CD4-positive, CD25-positive, alpha-beta regulatory T cell (primary cell): ENCODE measurements around the gene RPL27. TPM values are rescaled to one million over a fixed set of nuclear protein-coding genes. Genes with fewer than 3 reads are reported as not detected.

ENCODE experiments used
- ATAC-seq, 2 donors: fragments of 150-1000 bp; cut with Tn5 transposase; one replicate each; pipeline ENCODE4 v1.10.0; 2021; ENCODE audit warnings: low read depth in 2 of 2, moderate number of reproducible peaks in 2 of 2, moderate library complexity in 1 of 2
- DNase-seq, 3 donors: peaks; one replicate each; pipeline versions ENCODE4 v3.0.0 to v3.0.0-alpha.2; 2012 to 2022; ENCODE audit warnings: mixed read lengths in 1 of 3
- H3K27ac ChIP-seq: one replicate; pipeline ENCODE4 v1.7.0; 2013; ENCODE audit warnings: mild to moderate bottlenecking, low read length; ENCODE audit not compliant: insufficient read depth, poor library complexity, severe bottlenecking
- H3K27me3 ChIP-seq: one replicate; pipeline ENCODE4 v1.7.0; 2013; ENCODE audit warnings: low read length; ENCODE audit not compliant: control insufficient read depth, insufficient read depth
- H3K36me3 ChIP-seq: one replicate; pipeline ENCODE4 v1.7.0; 2013; ENCODE audit warnings: mild to moderate bottlenecking, low read length, moderate library complexity; ENCODE audit not compliant: control insufficient read depth, insufficient read depth
- H3K4me1 ChIP-seq: 2 replicates; pipeline ENCODE4 v1.7.0; 2013; ENCODE audit warnings: mild to moderate bottlenecking, low read length; ENCODE audit not compliant: insufficient read depth, control insufficient read depth, poor library complexity, severe bottlenecking
- H3K4me3 ChIP-seq: one replicate; pipeline ENCODE4 v1.7.0; 2013; ENCODE audit warnings: low read depth, mild to moderate bottlenecking, low read length, moderate library complexity
- H3K9me3 ChIP-seq, 2 experiments: 1 replicate in 1 of 2; 2 replicates in 1 of 2; pipeline ENCODE4 v1.7.0; 2013; ENCODE audit warnings: low read length in 2 of 2, mild to moderate bottlenecking in 1 of 2, moderate library complexity in 1 of 2; ENCODE audit not compliant: control insufficient read depth in 2 of 2
- H3K27ac Mint-ChIP-seq, 3 donors: one replicate each; pipeline ENCODE4 v1.8.0; 2020 to 2022; ENCODE audit warnings: mild to moderate bottlenecking in 3 of 3, mixed read lengths in 3 of 3, moderate library complexity in 2 of 3
- H3K27me3 Mint-ChIP-seq: one replicate; pipeline ENCODE4 v1.8.0; 2022; ENCODE audit warnings: mild to moderate bottlenecking, mixed read lengths
- H3K36me3 Mint-ChIP-seq: one replicate; pipeline ENCODE4 v1.8.0; 2020; ENCODE audit warnings: mixed read lengths
- H3K4me1 Mint-ChIP-seq, 4 donors: one replicate each; pipeline ENCODE4 v1.8.0; 2020 to 2022; ENCODE audit warnings: mixed read lengths in 4 of 4, mild to moderate bottlenecking in 1 of 4
- H3K4me3 Mint-ChIP-seq, 4 donors: one replicate each; pipeline ENCODE4 v1.8.0; 2020 to 2022; ENCODE audit warnings: mild to moderate bottlenecking in 4 of 4, mixed read lengths in 4 of 4, moderate library complexity in 3 of 4
- H3K9me3 Mint-ChIP-seq, 7 donors: one replicate each; pipeline ENCODE4 v1.8.0; 2020 to 2022; ENCODE audit warnings: mixed read lengths in 7 of 7, mild to moderate bottlenecking in 3 of 7, moderate library complexity in 2 of 7
- polyA plus RNA-seq, 4 donors: library from polyadenylated mRNA; unstranded; fragments of 300-500 nt; fragmentation: Illumina TruSeq; gene quantifications; one replicate each; pipeline ENCODE4 v1.2.3, GENCODE V29; 2021
- total RNA-seq: library from RNA; stranded (reverse); gene quantifications from one replicate; pipeline ENCODE4 v1.2.3, GENCODE V29; 2022

RPL27 gene
- total RNA-seq (881 TPM), polyA plus RNA-seq (1,000 to 10,000 TPM; 1,558 to 2,241 (median 2,024) TPM)

DNA sequence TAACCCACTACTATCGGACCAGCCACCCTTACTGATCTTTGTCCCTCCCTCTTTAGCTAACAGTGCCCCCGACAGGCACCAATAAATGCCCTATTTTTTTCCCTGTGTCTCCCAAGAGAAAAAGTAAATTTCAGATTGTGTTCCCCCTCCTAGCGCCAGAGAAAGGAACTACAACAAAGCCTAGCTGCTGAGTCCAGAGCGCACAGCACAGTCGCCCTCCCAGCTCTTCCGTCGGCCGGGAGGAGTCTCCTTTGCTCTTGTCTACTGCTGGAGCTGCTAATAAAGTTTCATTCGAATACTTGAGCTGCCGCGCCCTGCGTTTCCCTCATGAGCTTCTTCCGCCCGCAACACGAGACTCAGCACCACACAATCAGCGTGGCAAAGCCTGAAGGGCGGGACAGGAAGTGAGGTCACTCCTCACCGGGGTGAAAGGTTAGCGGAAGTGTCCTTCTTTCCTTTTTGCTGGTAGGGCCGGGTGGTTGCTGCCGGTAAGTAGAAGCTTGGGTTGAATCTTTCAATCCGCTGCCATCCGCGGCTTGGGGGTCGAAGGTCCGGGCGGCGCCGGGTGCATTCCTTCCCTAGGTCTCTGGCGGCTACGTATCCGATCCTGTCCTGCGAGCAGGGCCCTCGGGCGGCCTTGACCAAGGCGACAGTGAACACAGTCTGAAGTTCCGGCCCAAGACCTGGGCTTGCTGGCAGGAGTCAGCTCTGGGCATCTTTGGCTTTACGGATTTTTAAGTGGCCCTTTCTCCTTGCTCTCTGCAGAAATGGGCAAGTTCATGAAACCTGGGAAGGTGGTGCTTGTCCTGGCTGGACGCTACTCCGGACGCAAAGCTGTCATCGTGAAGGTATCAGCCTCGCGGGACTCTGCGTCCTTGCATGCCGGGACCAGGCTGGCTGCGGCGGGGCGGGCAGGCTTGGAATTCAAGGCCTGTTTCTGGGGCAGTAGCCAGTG lies at the start of gene RPL27:
RPL27 (plus strand) TSS at position 436 of the 955 bp plus-strand sequence; CDS start at position 768, 332 bp downstream.
- Histone ChIP-seq H3K36me3 (peaks cover 29% of the 10 kb centered on the region), H3K27me3 (no peaks in the 10 kb centered on the region), H3K27ac (peak within 1 kb of the TSS; percentile 96), H3K4me3 (peak within 1 kb of the TSS; percentile 92), H3K9me3 (no peaks in the 10 kb centered on the region), H3K4me1 (peaks cover 20% of the 10 kb centered on the region)
- ATAC-seq (peak; percentile 94 to 98), DNase-seq (peak; percentile 96 to 100 (median 99))
- Mint-ChIP-seq H3K27me3 (peaks cover 9% of the 10 kb centered on the region), H3K36me3 (peaks cover 23% of the 10 kb centered on the region), H3K4me1 (peaks cover 5 to 38% (median 25%) of the 10 kb centered on the region in 4 donors), H3K4me3 (peak within 1 kb of the TSS; percentile 85 to 98 (median 95)), H3K27ac (peak within 1 kb of the TSS; percentile 96 to 99 (median 99)), H3K9me3 (no peaks in the 10 kb centered on the region)

DNA sequence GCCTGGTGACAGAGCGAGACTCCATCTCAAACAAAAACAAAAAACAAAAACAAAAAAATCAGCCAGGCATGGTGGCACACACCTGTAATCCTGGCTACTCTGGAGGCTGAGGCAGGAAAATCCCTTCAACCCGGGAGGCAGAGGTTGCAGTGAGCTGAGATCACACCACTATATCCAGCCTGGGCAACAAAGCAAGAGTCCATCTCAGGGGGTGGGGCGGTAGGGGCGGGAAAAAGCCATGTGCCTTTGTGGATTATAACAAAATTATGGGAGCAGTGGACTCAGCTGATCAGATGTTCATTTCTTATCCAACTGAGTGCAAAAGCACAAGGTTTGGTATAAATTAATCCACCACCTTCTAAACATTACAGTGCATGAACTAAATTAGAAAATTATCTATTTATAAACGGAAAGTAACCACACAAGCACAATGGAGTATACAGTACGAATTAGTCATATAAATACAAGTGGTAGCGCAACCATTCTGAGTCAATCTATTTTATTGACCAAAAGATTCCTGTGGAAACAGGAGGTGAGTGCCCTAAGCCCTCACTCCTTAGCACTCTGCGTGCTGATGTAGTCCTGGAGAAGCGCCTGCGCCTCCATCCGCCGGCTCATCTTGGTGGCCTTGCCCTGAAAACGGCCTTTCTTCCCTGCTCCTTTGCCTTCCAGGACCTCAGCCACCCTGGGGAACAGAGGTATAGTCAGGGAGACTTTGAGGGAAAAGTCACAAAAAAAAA lies 48.0 kb upstream of the RPL27 start:
- Histone ChIP-seq H3K4me3 (no peak overlapping the region), H3K4me1 (no peaks in the 10 kb centered on the region), H3K36me3 (peaks cover 45% of the 10 kb centered on the region), H3K27ac (no peak overlapping the region), H3K9me3 (no peaks in the 10 kb centered on the region), H3K27me3 (no peaks in the 10 kb centered on the region)
- Mint-ChIP-seq H3K4me1 (peaks cover 0 to 7% (median 2%) of the 10 kb centered on the region in 4 donors), H3K27me3 (no peaks in the 10 kb centered on the region), H3K9me3 (no peaks in the 10 kb centered on the region), H3K4me3 (no peak overlapping the region), H3K27ac (peak overlapping the region in 1 of 3 donors; percentile 76), H3K36me3 (peaks cover 47% of the 10 kb centered on the region)
- DNase-seq (no peak), ATAC-seq (no peak)

DNA sequence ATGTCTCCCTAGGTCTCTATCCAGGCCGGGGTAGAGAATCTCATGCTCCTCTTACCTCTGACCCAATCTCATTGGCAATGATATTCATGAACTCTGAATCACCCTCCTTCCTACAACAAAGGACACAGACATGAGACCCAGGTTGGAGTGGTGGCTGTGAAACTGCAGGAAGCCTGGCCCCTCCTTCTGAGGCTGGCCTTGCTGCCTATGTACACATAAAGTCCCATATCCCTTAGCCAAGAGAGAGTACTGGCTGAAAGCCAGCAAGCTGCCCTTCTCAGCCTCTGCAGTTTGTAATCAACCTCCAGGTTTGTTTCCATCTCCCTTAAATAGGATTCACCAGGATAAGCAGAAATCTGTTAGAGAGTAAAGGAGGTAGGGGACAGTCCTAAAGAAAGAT lies 44.5 kb upstream of the RPL27 start:
- no peaks in the 10 kb centered on the region for H3K4me1 ChIP-seq
- Mint-ChIP-seq H3K9me3 (no peaks in the 10 kb centered on the region), H3K27me3 (no peaks in the 10 kb centered on the region), H3K36me3 (peaks cover 57% of the 10 kb centered on the region), H3K27ac (peak overlapping the region in 1 of 3 donors; percentile 20), H3K4me1 (peaks cover 0 to 7% (median 1%) of the 10 kb centered on the region in 4 donors), H3K4me3 (no peak overlapping the region)
- no peaks in the 10 kb centered on the region for H3K9me3 ChIP-seq
- no peak overlapping the region for H3K4me3 ChIP-seq
- no peaks in the 10 kb centered on the region for H3K27me3 ChIP-seq
- H3K36me3 ChIP-seq = peaks cover 68% of the 10 kb centered on the region
- H3K27ac ChIP-seq = no peak overlapping the region
- ATAC-seq = no peak
- DNase-seq = no peak

DNA sequence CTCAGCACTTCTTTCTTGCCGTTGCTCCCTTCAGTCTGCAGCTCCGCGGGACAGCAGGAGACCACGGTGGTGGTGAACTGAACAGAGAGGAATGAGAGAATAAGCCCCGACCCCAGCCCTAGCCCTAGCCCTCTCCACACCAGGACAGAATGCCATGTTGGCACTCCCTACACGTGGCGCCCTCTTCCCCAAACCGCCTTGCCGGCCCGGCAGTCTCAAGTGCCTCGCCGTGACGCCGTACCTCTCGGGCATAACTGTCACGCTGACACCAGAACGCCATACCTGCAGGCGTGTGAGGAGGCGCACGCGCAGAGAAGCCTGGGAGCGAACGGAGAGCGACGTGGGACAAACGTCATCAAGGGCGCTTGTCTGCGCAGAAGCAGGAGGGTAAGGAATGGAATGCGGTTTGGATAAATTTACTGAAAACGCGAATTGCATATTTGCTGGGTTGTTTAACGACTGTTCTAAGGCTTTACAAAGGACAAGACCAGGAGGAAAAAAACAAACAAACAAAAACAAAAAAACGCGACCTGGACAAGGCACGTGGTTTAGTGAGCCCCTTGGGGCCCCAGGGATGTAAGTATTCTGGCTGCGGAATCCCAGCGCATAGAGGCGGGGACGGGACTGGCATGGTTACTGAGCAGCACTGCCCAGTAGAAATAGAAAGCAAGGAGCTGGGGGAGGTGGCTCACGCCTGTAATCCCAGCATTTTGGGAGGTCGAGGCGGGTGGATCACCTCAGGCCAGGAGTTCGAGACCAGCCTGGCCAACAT lies 33.9 kb upstream of the RPL27 start, which contains the start of gene AARSD1:
AARSD1 (minus strand) TSS at position 294 of the 772 bp plus-strand sequence; CDS start at position 280, 14 bp downstream.
- Mint-ChIP-seq H3K4me3 (peak within 1 kb of the TSS; percentile 91 to 99 (median 94)), H3K27ac (peak within 1 kb of the TSS; percentile 95 to 99 (median 96)), H3K9me3 (no peaks in the 10 kb centered on the region), H3K36me3 (peaks cover 18% of the 10 kb centered on the region), H3K4me1 (peaks cover 5 to 28% (median 17%) of the 10 kb centered on the region in 4 donors), H3K27me3 (peaks cover 6% of the 10 kb centered on the region)
- DNase-seq = peak; percentile 85 to 94 (median 90)
- Histone ChIP-seq H3K27me3 (no peaks in the 10 kb centered on the region), H3K36me3 (peaks cover 23% of the 10 kb centered on the region), H3K9me3 (no peaks in the 10 kb centered on the region), H3K4me1 (peaks cover 15% of the 10 kb centered on the region), H3K27ac (peak within 1 kb of the TSS; percentile 79), H3K4me3 (peak within 1 kb of the TSS; percentile 93)
- peak; percentile 96 to 98 for ATAC-seq

DNA sequence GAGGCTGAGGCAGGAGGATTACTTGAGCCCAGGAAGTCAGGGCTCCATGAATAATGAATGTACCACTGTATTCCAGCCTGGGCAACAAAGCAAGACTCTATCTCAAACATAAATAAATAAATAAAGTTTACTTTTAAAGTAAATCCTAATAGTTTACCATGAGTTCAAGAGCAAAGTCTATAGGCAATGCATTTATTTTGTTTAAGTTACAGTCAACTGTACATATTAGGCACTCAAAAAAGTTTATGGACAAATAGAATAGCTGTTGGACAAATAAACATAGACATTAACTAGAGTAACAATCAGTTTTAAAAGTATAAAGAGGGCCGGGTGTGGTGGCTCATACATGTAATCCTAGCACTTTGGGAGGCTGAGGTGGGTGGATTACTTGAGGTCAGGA lies 30.3 kb upstream of the RPL27 start:
- H3K27ac Mint-ChIP-seq = no peak overlapping the region
- peak overlapping the region in 1 of 4 donors; percentile 38 for H3K4me3 Mint-ChIP-seq
- H3K4me1 Mint-ChIP-seq = peaks cover 5 to 23% (median 14%) of the 10 kb centered on the region in 4 donors
- peaks cover 6% of the 10 kb centered on the region for H3K27me3 Mint-ChIP-seq
- H3K4me3 ChIP-seq = no peak overlapping the region
- no peaks in the 10 kb centered on the region for H3K36me3 ChIP-seq
- DNase-seq (no peak), ATAC-seq (no peak)
- peaks cover 4% of the 10 kb centered on the region for H3K36me3 Mint-ChIP-seq
- peaks cover 15% of the 10 kb centered on the region for H3K4me1 ChIP-seq
- no peaks in the 10 kb centered on the region for H3K9me3 ChIP-seq
- no peak overlapping the region for H3K27ac ChIP-seq
- H3K9me3 Mint-ChIP-seq = no peaks in the 10 kb centered on the region
- H3K27me3 ChIP-seq = no peaks in the 10 kb centered on the region

DNA sequence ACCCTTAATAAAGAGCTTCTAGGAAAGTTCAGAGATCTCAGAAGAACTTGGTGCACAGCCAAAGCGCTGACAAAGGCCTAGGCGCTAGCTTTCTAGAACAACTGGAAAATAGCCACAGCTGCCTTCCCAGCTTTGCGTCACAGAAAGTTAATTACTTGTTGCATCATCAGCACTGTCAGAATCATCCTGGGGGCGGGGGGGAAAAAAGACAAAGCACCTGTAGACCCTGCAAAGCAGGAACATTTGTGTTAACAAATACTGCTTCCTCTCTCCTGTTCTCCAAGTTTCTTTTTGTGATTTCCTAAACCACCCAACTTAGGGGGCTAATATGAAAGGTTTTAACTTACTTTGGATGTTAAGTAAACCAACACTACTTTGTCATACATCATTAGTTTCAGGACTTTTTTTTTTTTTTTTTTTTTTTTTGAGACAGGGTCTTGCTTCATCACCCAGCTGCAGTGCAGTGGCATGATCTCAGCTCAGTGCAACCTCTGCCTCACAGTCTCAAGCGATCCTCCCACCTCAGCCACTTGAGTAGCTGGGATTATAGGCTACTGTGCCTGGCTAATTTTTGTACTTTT lies 29.1 kb upstream of the RPL27 start:
- DNase-seq (no peak), ATAC-seq (no peak)
- H3K27me3 ChIP-seq = no peaks in the 10 kb centered on the region
- no peaks in the 10 kb centered on the region for H3K36me3 ChIP-seq
- Mint-ChIP-seq H3K27me3 (peaks cover 6% of the 10 kb centered on the region), H3K9me3 (no peaks in the 10 kb centered on the region), H3K4me1 (peaks cover 4 to 13% (median 8%) of the 10 kb centered on the region in 4 donors), H3K4me3 (peak overlapping the region in 2 of 4 donors; percentile 10 to 38), H3K27ac (no peak overlapping the region), H3K36me3 (peaks cover 4% of the 10 kb centered on the region)
- H3K4me3 ChIP-seq = no peak overlapping the region
- H3K9me3 ChIP-seq = no peaks in the 10 kb centered on the region
- no peak overlapping the region for H3K27ac ChIP-seq
- peaks cover 5% of the 10 kb centered on the region for H3K4me1 ChIP-seq

DNA sequence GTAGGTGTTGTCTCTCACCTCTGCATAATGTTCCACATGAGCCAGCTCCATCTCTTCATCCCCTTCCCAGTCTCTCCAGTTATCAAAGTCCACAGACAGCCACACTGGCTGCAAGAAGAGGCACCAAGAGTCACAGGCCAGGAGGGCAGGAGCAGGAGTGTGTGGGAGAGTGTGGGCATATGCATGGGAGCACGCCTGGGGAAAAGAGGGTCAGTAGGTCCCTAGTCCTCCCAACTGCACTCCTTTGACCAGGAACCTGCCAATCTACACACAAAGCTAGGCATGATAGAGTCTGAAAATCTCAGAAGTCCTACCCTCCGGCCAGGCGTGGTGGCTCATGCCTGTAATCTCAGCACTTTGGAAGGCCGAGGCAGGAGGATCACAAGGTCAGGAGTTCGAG lies 26.6 kb upstream of the RPL27 start:
- no peak overlapping the region for H3K4me3 Mint-ChIP-seq
- Histone ChIP-seq H3K27me3 (no peaks in the 10 kb centered on the region), H3K4me1 (no peaks in the 10 kb centered on the region), H3K36me3 (no peaks in the 10 kb centered on the region), H3K4me3 (no peak overlapping the region), H3K27ac (no peak overlapping the region), H3K9me3 (no peaks in the 10 kb centered on the region)
- peaks cover 0 to 2% (median 0%) of the 10 kb centered on the region in 7 donors for H3K9me3 Mint-ChIP-seq
- DNase-seq (no peak), ATAC-seq (no peak)
- H3K4me1 Mint-ChIP-seq = peaks cover 0 to 8% (median 0%) of the 10 kb centered on the region in 4 donors
- no peaks in the 10 kb centered on the region for H3K27me3 Mint-ChIP-seq
- no peaks in the 10 kb centered on the region for H3K36me3 Mint-ChIP-seq
- no peak overlapping the region for H3K27ac Mint-ChIP-seq
